Smooth muscle cell (in vitro differentiated cells): ENCODE measurements around the gene MED13. TPM values are rescaled to one million over a fixed set of nuclear protein-coding genes. Genes with fewer than 3 reads are reported as not detected.
"Not testable (repeated sequence)": the region's sequence is repeated elsewhere in the genome, so short reads cannot be mapped to it uniquely, and the experiment has no call there.

Experiments used
- DNase-seq: peaks from one replicate; lab custom pipeline; 2025; ENCODE audit not compliant: unreplicated experiment; lab: John Stamatoyannopoulos, UW
- H2AFZ ChIP-seq: fragments of 200-600 bp; sonication (generic); 2 replicates; pipeline ENCODE4 v1.6.0; 2016; ENCODE audit warnings: antibody characterized with exemption, low read depth, mild to moderate bottlenecking
- H3F3A ChIP-seq: fragments of 200-600 bp; sonication (generic); 2 replicates; pipeline ENCODE4 v1.6.0; 2017; ENCODE audit warnings: antibody characterized with exemption, low read depth
- H3K27ac ChIP-seq: fragments of 200-600 bp; sonication (generic); 2 replicates; pipeline ENCODE4 v1.5.1; 2016; ENCODE audit warnings: low read depth, mild to moderate bottlenecking
- H3K27me3 ChIP-seq: fragments of 200-600 bp; sonication (generic); 2 replicates; pipeline ENCODE4 v1.6.1; 2016; ENCODE audit warnings: low read depth, mild to moderate bottlenecking
- H3K36me3 ChIP-seq: fragments of 200-600 bp; sonication (generic); 2 replicates; pipeline ENCODE4 v1.5.1; 2016; ENCODE audit warnings: low read depth
- H3K4me1 ChIP-seq: fragments of 200-600 bp; sonication (generic); 2 replicates; pipeline ENCODE4 v1.5.1; 2016; ENCODE audit warnings: low read depth
- H3K4me2 ChIP-seq: fragments of 200-600 bp; sonication (generic); 2 replicates; pipeline ENCODE4 v1.6.0; 2016; ENCODE audit warnings: mild to moderate bottlenecking
- H3K4me3 ChIP-seq: fragments of 200-600 bp; sonication (generic); 2 replicates; pipeline ENCODE4 v1.5.1; 2016; ENCODE audit warnings: mild to moderate bottlenecking
- H3K79me2 ChIP-seq: fragments of 200-600 bp; sonication (generic); 2 replicates; pipeline ENCODE4 v1.6.0; 2016; ENCODE audit warnings: low read depth, mild to moderate bottlenecking
- H3K9ac ChIP-seq: fragments of 200-600 bp; sonication (generic); 2 replicates; pipeline ENCODE4 v1.6.0; 2016; ENCODE audit warnings: low read depth
- H3K9me3 ChIP-seq: fragments of 200-600 bp; sonication (generic); replicated peaks from 2 replicates; pipeline ENCODE4 v1.5.1; 2016; ENCODE audit warnings: low read depth
- H4K20me1 ChIP-seq: fragments of 200-600 bp; sonication (generic); 2 replicates; pipeline ENCODE4 v1.6.0; 2016; ENCODE audit warnings: low read depth
- WGBS: methylation state at CpG from one replicate; pipeline ENCODE4 v1.1.7; 2016; ENCODE audit warnings: low lambda C conversion rate; 5-methylcytosine and 5-hydroxymethylcytosine counted together
- polyA plus RNA-seq: library from polyadenylated mRNA; unstranded; fragments of >200 nt; fragmentation: Nextera tagmentation; extraction: Ambion mirVana; gene quantifications from 2 replicates; pipeline ENCODE4 v1.2.1, GENCODE V29; 2016
- total RNA-seq: library from RNA; depleted of rRNA; stranded (reverse); fragments of >200 nt; gene quantifications from 2 replicates; pipeline ENCODE4 v1.2.3, GENCODE V29; 2014
- TF ChIP-seq, protein P1 (sequence below): fragments of 200-600 bp; sonication (generic); IDR thresholded peaks from 2 replicates; pipeline ENCODE4 v1.5.1; 2017; ENCODE audit warnings: borderline replicate concordance, mild to moderate bottlenecking, antibody characterized with exemption; ENCODE audit not compliant: insufficient read depth, poor library complexity, severe bottlenecking

Gene MED13
- total and polyA plus RNA-seq, 2 experiments from 2014 or later: 3.2 to 50.0 TPM

GRCh38 chr17:62014526-62014925 lies 50.6 kb downstream of the MED13 start:
- no peak overlapping the region for H3K27ac ChIP-seq
- no peaks in the 10 kb centered on the region for H3F3A ChIP-seq
- WGBS: 92% methylated on average over 1 of the region's 1 CpG
- peaks cover 52% of the 10 kb centered on the region for H4K20me1 ChIP-seq
- H3K36me3 ChIP-seq: peaks cover 18% of the 10 kb centered on the region
- H3K9me3 ChIP-seq: no peaks in the 10 kb centered on the region
- no peak overlapping the region for H3K4me3 ChIP-seq
- no peaks in the 10 kb centered on the region for H3K4me1 ChIP-seq
- H3K79me2 ChIP-seq: peaks cover 68% of the 10 kb centered on the region
- H3K27me3 ChIP-seq: no peaks in the 10 kb centered on the region
- no peak overlapping the region for H3K9ac ChIP-seq
- no peak overlapping the region for H2AFZ ChIP-seq
- no peak for DNase-seq
- TF ChIP-seq, protein P1, sequence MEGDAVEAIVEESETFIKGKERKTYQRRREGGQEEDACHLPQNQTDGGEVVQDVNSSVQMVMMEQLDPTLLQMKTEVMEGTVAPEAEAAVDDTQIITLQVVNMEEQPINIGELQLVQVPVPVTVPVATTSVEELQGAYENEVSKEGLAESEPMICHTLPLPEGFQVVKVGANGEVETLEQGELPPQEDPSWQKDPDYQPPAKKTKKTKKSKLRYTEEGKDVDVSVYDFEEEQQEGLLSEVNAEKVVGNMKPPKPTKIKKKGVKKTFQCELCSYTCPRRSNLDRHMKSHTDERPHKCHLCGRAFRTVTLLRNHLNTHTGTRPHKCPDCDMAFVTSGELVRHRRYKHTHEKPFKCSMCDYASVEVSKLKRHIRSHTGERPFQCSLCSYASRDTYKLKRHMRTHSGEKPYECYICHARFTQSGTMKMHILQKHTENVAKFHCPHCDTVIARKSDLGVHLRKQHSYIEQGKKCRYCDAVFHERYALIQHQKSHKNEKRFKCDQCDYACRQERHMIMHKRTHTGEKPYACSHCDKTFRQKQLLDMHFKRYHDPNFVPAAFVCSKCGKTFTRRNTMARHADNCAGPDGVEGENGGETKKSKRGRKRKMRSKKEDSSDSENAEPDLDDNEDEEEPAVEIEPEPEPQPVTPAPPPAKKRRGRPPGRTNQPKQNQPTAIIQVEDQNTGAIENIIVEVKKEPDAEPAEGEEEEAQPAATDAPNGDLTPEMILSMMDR: no peak
- H3K4me2 ChIP-seq: no peak overlapping the region

- Histone ChIP-seq H3K9me3 (no peaks in the 10 kb centered on the region), H3K4me1 (no peaks in the 10 kb centered on the region), H3K9ac (no peak overlapping the region), H3K4me2 (no peak overlapping the region), H2AFZ (no peak overlapping the region), H3K4me3 (no peak overlapping the region), H3K27ac (no peak overlapping the region), H3F3A (no peaks in the 10 kb centered on the region), H4K20me1 (peaks cover 59% of the 10 kb centered on the region), H3K27me3 (no peaks in the 10 kb centered on the region), H3K79me2 (peaks cover 76% of the 10 kb centered on the region), H3K36me3 (peaks cover 23% of the 10 kb centered on the region)
- 97% methylated on average over 1 of the region's 1 CpG for WGBS
- no peak for DNase-seq
- TF ChIP-seq, protein P1: no peak
Measured at GRCh38 chr17:62009220-62009619, 55.9 kb downstream of the MED13 start.

DNA sequence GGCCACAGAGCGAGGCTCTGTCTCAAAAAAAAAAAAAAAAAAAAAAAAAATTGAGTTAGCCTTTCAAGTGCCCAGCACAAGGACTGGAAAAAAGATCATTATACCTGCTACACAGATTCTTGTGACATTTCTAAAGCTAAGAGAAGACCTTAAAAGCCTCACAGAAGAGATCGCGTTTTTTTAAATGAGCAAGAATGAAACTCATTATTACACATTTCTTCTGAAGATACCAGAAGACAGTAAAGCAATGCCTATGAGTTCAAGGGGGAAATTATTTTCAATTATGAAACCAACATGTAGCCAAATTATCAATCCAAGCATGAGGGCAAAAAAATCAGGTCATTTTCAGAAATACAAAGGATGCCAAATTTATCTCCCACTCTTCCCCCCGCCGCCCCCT lies 56.8 kb downstream of the MED13 start:
- H3K4me1 ChIP-seq: no peaks in the 10 kb centered on the region
- peaks cover 64% of the 10 kb centered on the region for H4K20me1 ChIP-seq
- DNase-seq: no peak
- no peak overlapping the region for H3K9ac ChIP-seq
- H2AFZ ChIP-seq: no peak overlapping the region
- no peaks in the 10 kb centered on the region for H3K27me3 ChIP-seq
- TF ChIP-seq, protein P1: no peak
- H3K9me3 ChIP-seq: no peaks in the 10 kb centered on the region
- H3K27ac ChIP-seq: no peak overlapping the region
- H3F3A ChIP-seq: no peaks in the 10 kb centered on the region
- H3K4me3 ChIP-seq: no peak overlapping the region
- WGBS: 99% methylated on average over 5 of the region's 5 CpGs
- H3K4me2 ChIP-seq: no peak overlapping the region
- peaks cover 23% of the 10 kb centered on the region for H3K36me3 ChIP-seq
- H3K79me2 ChIP-seq: peaks cover 79% of the 10 kb centered on the region

GRCh38 chr17:62004388-62004787 lies 60.7 kb downstream of the MED13 start:
- Histone ChIP-seq H3K27me3 (no peaks in the 10 kb centered on the region), H3K4me3 (no peak overlapping the region), H3K27ac (no peak overlapping the region), H3F3A (no peaks in the 10 kb centered on the region), H4K20me1 (peaks cover 97% of the 10 kb centered on the region), H3K9ac (no peak overlapping the region), H3K4me2 (no peak overlapping the region), H3K36me3 (peaks cover 14% of the 10 kb centered on the region), H2AFZ (no peak overlapping the region), H3K9me3 (no peaks in the 10 kb centered on the region), H3K79me2 (peaks cover 97% of the 10 kb centered on the region), H3K4me1 (no peaks in the 10 kb centered on the region)
- no peak for DNase-seq
- TF ChIP-seq, protein P1: no peak

GRCh38 chr17:62003141-62003540 lies 61.9 kb downstream of the MED13 start:
- not testable (repeated sequence) for H3F3A ChIP-seq, H3K4me2 ChIP-seq, H3K4me3 ChIP-seq, H3K9me3 ChIP-seq, H2AFZ ChIP-seq, DNase-seq, H3K4me1 ChIP-seq, H3K9ac ChIP-seq, H3K27ac ChIP-seq, H3K27me3 ChIP-seq, H3K36me3 ChIP-seq
- 96% methylated on average over 3 of the region's 3 CpGs for WGBS
- peaks cover 97% of the 10 kb centered on the region for H4K20me1 ChIP-seq
- H3K79me2 ChIP-seq: peaks cover 96% of the 10 kb centered on the region
